GM23338 (cell line): Measurements from ENCODE around the gene RPLP1. TPM values are rescaled to one million over a fixed set of nuclear protein-coding genes. Genes with fewer than 3 reads are reported as not detected.

Experiments used
- ATAC-seq: fragments of 200-7000 bp; cut with Tn5 transposase; 3 replicates; pipeline ENCODE4 v1.9.1; 2020
- DNase-seq: peaks from one replicate; pipeline ENCODE4 v3.0.0-alpha.2; 2015; ENCODE audit warnings: low spot score
- H2AFZ ChIP-seq: fragments of 200-600 bp; sonication (generic); 2 replicates; pipeline ENCODE4 v1.8.0; 2016; ENCODE audit warnings: antibody characterized with exemption, mild to moderate bottlenecking, moderate library complexity
- H3F3A ChIP-seq: fragments of 200-600 bp; sonication (generic); replicated peaks from 2 replicates; pipeline ENCODE4 v1.8.0; 2017; ENCODE audit warnings: antibody characterized with exemption, mixed run types, low read depth
- H3K27ac ChIP-seq: fragments of 200-600 bp; sonication (generic); 2 replicates; pipeline ENCODE4 v1.6.1; 2016; ENCODE audit warnings: low read depth
- H3K27me3 ChIP-seq: fragments of 200-600 bp; sonication (generic); 2 replicates; pipeline ENCODE4 v1.8.0; 2016; ENCODE audit warnings: mild to moderate bottlenecking, mixed run types, moderate library complexity; ENCODE audit not compliant: insufficient read depth
- H3K36me3 ChIP-seq: fragments of 200-600 bp; sonication (generic); 2 replicates; pipeline ENCODE4 v1.8.0; 2016; ENCODE audit warnings: mild to moderate bottlenecking; ENCODE audit not compliant: insufficient read depth
- H3K4me1 ChIP-seq: fragments of 200-600 bp; sonication (generic); 2 replicates; pipeline ENCODE4 v1.8.0; 2016; ENCODE audit warnings: mild to moderate bottlenecking, moderate library complexity; ENCODE audit not compliant: insufficient read depth
- H3K4me2 ChIP-seq: fragments of 200-600 bp; sonication (generic); 2 replicates; pipeline ENCODE4 v1.7.1; 2017; ENCODE audit warnings: mixed run types
- H3K4me3 ChIP-seq: fragments of 200-600 bp; sonication (generic); 2 replicates; pipeline ENCODE4 v1.6.1; 2016; ENCODE audit warnings: mixed run types
- H3K79me2 ChIP-seq: fragments of 200-600 bp; sonication (generic); replicated peaks from 2 replicates; pipeline ENCODE4 v1.8.0; 2017; ENCODE audit warnings: mild to moderate bottlenecking; ENCODE audit not compliant: insufficient read depth
- H3K9me2 ChIP-seq: fragments of 200-600 bp; sonication (generic); 2 replicates; pipeline ENCODE4 v1.8.0; 2017; ENCODE audit not compliant: insufficient read depth
- H4K20me1 ChIP-seq: fragments of 200-600 bp; sonication (generic); replicated peaks from 2 replicates; pipeline ENCODE4 v1.8.0; 2017; ENCODE audit warnings: mild to moderate bottlenecking; ENCODE audit not compliant: insufficient read depth
- H3K27ac Mint-ChIP-seq: 2 replicates; pipeline ENCODE4 v1.8.0; 2020; ENCODE audit warnings: inconsistent platforms, mild to moderate bottlenecking, moderate library complexity, mixed read lengths
- H3K27me3 Mint-ChIP-seq: 3 replicates; pipeline ENCODE4 v1.8.0; 2022; ENCODE audit warnings: low read depth, mild to moderate bottlenecking, moderate library complexity, mixed read lengths, inconsistent platforms; ENCODE audit not compliant: insufficient read depth, poor library complexity
- H3K36me3 Mint-ChIP-seq: 3 replicates; pipeline ENCODE4 v1.8.0; 2021; ENCODE audit warnings: low read depth, mild to moderate bottlenecking, inconsistent platforms, moderate library complexity, mixed read lengths
- H3K4me1 Mint-ChIP-seq: 3 replicates; pipeline ENCODE4 v1.8.0; 2020; ENCODE audit warnings: mild to moderate bottlenecking, inconsistent platforms, mixed read lengths
- H3K4me3 Mint-ChIP-seq: 3 replicates; pipeline ENCODE4 v1.8.0; 2021; ENCODE audit warnings: moderate library complexity, mild to moderate bottlenecking, inconsistent platforms, mixed read lengths
- H3K9me3 Mint-ChIP-seq: 3 replicates; pipeline ENCODE4 v1.8.0; 2020; ENCODE audit warnings: moderate library complexity, mild to moderate bottlenecking, inconsistent platforms, mixed read lengths
- CREB1 ChIP-seq: fragments of 250-450 bp; sonication (Bioruptor Pico); IDR thresholded peaks from 2 replicates; pipeline ENCODE4 v1.5.0; 2020; ENCODE audit warnings: low read depth, mild to moderate bottlenecking, moderate library complexity
- CTCF ChIP-seq, 2 experiments: fragments of 200-600 bp in 1 of 2; sonication (generic) in 1 of 2; conservative IDR thresholded peaks; 2 replicates each; pipeline versions ENCODE4 v1.5.1 to v1.6.1; 2016 to 2017; ENCODE audit warnings: antibody characterized with exemption in 2 of 2, low read depth in 2 of 2, mild to moderate bottlenecking in 2 of 2, moderate library complexity in 1 of 2
- EZH2phosphoT487 ChIP-seq: fragments of 200-600 bp; sonication (generic); IDR thresholded peaks from one replicate; pipeline ENCODE4 v1.8.1; 2018; ENCODE audit warnings: antibody characterized with exemption; ENCODE audit not compliant: unreplicated experiment
- JUNB ChIP-seq: IDR thresholded peaks from one replicate; pipeline ENCODE4 v1.6.1; 2016; ENCODE audit warnings: antibody characterized with exemption; ENCODE audit not compliant: unreplicated experiment
- POLR2AphosphoS5 ChIP-seq: IDR thresholded peaks from 2 replicates; pipeline ENCODE4 v1.6.1; 2016; ENCODE audit warnings: antibody characterized with exemption, low read depth
- polyA plus RNA-seq: library from polyadenylated mRNA; unstranded; fragments of >200 nt; fragmentation: Nextera tagmentation; extraction: Ambion mirVana; gene quantifications from 2 replicates; pipeline ENCODE4 v1.2.1, GENCODE V29; 2016
- total RNA-seq: library from RNA; depleted of rRNA; stranded (reverse); fragments of >200 nt; shearing (Covaris generic); gene quantifications from 2 replicates; pipeline ENCODE4 v1.2.3, GENCODE V29; 2014
- TF ChIP-seq, protein P1 (sequence below): IDR thresholded peaks from 2 replicates; pipeline ENCODE4 v1.6.1; 2016; ENCODE audit warnings: antibody characterized with exemption
- TF ChIP-seq, protein P2 (sequence below): fragments of 250-450 bp; sonication (Bioruptor Pico); IDR thresholded peaks from 2 replicates; pipeline ENCODE4 v1.5.0; 2020; ENCODE audit warnings: mild to moderate bottlenecking, moderate library complexity

The RPLP1 gene
- total and polyA plus RNA-seq, 2 experiments from 2014 or later, result 283 to 3,258 TPM

GRCh38 chr15:69413822-69414700 lies 38.6 kb upstream of the RPLP1 start, which contains the start of gene KIF23:
Gene KIF23, plus strand, starts transcription at chr15:69414349. Its CDS starts 117 bp downstream, at chr15:69414466.
- Histone ChIP-seq H3K27ac (peak within 1 kb of the TSS; percentile 82), H3K79me2 (peaks cover 44% of the 10 kb centered on the region), H3K4me1 (peaks cover 4% of the 10 kb centered on the region; the same call in 1 of the 2 replicates), H3K9me2 (no peaks in the 10 kb centered on the region), H3F3A (no peaks in the 10 kb centered on the region), H3K4me3 (peak within 1 kb of the TSS; percentile 62), H2AFZ (peak within 1 kb of the TSS; percentile 7; the same call in 1 of the 2 replicates), H3K4me2 (peak within 1 kb of the TSS; percentile 81), H4K20me1 (peaks cover 15% of the 10 kb centered on the region), H3K27me3 (no peaks in the 10 kb centered on the region), H3K36me3 (peaks cover 21% of the 10 kb centered on the region)
- Mint-ChIP-seq H3K4me3 (peak within 1 kb of the TSS; percentile 92), H3K9me3 (no peaks in the 10 kb centered on the region), H3K27me3 (no peaks in the 10 kb centered on the region), H3K36me3 (peaks cover 27% of the 10 kb centered on the region), H3K4me1 (peaks cover 7% of the 10 kb centered on the region; the same call in 2 of the 3 replicates), H3K27ac (peak within 1 kb of the TSS; percentile 91)
- peak; percentile 95 for ATAC-seq
- DNase-seq, result peak; percentile 97
- TF ChIP-seq, protein P1, sequence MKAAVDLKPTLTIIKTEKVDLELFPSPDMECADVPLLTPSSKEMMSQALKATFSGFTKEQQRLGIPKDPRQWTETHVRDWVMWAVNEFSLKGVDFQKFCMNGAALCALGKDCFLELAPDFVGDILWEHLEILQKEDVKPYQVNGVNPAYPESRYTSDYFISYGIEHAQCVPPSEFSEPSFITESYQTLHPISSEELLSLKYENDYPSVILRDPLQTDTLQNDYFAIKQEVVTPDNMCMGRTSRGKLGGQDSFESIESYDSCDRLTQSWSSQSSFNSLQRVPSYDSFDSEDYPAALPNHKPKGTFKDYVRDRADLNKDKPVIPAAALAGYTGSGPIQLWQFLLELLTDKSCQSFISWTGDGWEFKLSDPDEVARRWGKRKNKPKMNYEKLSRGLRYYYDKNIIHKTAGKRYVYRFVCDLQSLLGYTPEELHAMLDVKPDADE, result peak; percentile 13; the same call in 1 of the 2 replicates
- no peak for TF ChIP-seq JUNB
- peak; percentile 73 for TF ChIP-seq CREB1 (CRISPR knock-in tag)
- peak; percentile 94 for TF ChIP-seq POLR2AphosphoS5

DNA sequence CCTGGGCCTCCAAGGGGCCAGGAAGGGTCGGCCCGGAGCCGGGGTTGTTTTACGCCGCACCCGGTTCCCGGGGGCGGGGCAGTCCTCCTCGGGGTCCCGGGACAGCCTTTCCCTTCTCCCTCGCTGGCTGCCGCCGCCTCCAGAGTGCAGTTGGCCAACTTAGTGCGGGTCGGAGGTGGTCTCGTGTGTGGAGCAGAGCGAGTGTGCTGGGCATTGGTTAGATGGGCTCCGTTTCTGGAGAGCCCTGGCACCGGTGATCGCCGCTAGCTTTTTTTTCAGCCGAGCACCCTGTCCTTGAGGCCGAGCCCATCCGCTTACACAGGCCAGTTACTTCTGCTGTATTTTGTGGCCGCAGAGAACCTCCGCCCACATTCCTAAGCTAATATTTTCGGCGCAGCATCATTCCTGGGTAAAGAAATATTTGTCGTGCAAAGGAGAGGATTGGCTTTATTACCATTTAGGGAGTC lies 37.9 kb upstream of the RPLP1 start:
- ATAC-seq (peak; percentile 72), DNase-seq (peak; percentile 75)
- no peaks in the 10 kb centered on the region for H3K9me3 Mint-ChIP-seq
- Histone ChIP-seq H2AFZ (0 out of 2 replicates have a peak overlapping the region, but pooled peaks have one; percentile 7), H4K20me1 (peaks cover 15% of the 10 kb centered on the region), H3K27me3 (no peaks in the 10 kb centered on the region), H3K36me3 (peaks cover 28% of the 10 kb centered on the region), H3K4me3 (peak overlapping the region; percentile 62), H3K27ac (peak overlapping the region; percentile 82), H3K4me1 (peaks cover 4% of the 10 kb centered on the region; the same call in 1 of the 2 replicates), H3K79me2 (peaks cover 51% of the 10 kb centered on the region), H3K9me2 (no peaks in the 10 kb centered on the region), H3F3A (no peaks in the 10 kb centered on the region), H3K4me2 (peak overlapping the region; percentile 81)
- H3K36me3 Mint-ChIP-seq, result peaks cover 34% of the 10 kb centered on the region
- H3K4me3 Mint-ChIP-seq, result peak overlapping the region; percentile 92
- H3K27ac Mint-ChIP-seq, result peak overlapping the region; percentile 91
- H3K27me3 Mint-ChIP-seq, result no peaks in the 10 kb centered on the region
- H3K4me1 Mint-ChIP-seq, result peaks cover 7% of the 10 kb centered on the region; the same call in 2 of the 3 replicates
- no peak for TF ChIP-seq JUNB
- TF ChIP-seq CTCF (conservative IDR thresholded peaks at IDR 0.05; ENCODE audit: low read depth in 2 of 2), result no peak
- TF ChIP-seq, protein P2, sequence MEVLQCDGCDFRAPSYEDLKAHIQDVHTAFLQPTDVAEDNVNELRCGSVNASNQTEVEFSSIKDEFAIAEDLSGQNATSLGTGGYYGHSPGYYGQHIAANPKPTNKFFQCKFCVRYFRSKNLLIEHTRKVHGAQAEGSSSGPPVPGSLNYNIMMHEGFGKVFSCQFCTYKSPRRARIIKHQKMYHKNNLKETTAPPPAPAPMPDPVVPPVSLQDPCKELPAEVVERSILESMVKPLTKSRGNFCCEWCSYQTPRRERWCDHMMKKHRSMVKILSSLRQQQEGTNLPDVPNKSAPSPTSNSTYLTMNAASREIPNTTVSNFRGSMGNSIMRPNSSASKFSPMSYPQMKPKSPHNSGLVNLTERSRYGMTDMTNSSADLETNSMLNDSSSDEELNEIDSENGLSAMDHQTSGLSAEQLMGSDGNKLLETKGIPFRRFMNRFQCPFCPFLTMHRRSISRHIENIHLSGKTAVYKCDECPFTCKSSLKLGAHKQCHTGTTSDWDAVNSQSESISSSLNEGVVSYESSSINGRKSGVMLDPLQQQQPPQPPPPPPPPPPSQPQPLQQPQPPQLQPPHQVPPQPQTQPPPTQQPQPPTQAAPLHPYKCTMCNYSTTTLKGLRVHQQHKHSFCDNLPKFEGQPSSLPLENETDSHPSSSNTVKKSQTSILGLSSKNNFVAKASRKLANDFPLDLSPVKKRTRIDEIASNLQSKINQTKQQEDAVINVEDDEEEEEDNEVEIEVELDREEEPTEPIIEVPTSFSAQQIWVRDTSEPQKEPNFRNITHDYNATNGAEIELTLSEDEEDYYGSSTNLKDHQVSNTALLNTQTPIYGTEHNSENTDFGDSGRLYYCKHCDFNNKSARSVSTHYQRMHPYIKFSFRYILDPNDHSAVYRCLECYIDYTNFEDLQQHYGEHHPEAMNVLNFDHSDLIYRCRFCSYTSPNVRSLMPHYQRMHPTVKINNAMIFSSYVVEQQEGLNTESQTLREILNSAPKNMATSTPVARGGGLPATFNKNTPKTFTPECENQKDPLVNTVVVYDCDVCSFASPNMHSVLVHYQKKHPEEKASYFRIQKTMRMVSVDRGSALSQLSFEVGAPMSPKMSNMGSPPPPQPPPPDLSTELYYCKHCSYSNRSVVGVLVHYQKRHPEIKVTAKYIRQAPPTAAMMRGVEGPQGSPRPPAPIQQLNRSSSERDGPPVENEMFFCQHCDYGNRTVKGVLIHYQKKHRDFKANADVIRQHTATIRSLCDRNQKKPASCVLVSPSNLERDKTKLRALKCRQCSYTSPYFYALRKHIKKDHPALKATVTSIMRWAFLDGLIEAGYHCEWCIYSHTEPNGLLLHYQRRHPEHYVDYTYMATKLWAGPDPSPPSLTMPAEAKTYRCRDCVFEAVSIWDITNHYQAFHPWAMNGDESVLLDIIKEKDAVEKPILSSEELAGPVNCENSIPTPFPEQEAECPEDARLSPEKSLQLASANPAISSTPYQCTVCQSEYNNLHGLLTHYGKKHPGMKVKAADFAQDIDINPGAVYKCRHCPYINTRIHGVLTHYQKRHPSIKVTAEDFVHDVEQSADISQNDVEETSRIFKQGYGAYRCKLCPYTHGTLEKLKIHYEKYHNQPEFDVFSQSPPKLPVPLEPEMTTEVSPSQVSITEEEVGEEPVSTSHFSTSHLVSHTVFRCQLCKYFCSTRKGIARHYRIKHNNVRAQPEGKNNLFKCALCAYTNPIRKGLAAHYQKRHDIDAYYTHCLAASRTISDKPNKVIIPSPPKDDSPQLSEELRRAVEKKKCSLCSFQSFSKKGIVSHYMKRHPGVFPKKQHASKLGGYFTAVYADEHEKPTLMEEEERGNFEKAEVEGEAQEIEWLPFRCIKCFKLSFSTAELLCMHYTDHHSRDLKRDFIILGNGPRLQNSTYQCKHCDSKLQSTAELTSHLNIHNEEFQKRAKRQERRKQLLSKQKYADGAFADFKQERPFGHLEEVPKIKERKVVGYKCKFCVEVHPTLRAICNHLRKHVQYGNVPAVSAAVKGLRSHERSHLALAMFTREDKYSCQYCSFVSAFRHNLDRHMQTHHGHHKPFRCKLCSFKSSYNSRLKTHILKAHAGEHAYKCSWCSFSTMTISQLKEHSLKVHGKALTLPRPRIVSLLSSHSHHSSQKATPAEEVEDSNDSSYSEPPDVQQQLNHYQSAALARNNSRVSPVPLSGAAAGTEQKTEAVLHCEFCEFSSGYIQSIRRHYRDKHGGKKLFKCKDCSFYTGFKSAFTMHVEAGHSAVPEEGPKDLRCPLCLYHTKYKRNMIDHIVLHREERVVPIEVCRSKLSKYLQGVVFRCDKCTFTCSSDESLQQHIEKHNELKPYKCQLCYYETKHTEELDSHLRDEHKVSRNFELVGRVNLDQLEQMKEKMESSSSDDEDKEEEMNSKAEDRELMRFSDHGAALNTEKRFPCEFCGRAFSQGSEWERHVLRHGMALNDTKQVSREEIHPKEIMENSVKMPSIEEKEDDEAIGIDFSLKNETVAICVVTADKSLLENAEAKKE, result no peak
- no peak for TF ChIP-seq EZH2phosphoT487
